ENCODE data around the gene SPECC1. TPM values are rescaled to one million over a fixed set of nuclear protein-coding genes. Genes with fewer than 3 reads are reported as not detected.

Gene SPECC1
- total and polyA plus RNA-seq, 2 of the 4 experiments (the other 2 are of a cell fraction): 16.9 to 26.2 TPM

DNA sequence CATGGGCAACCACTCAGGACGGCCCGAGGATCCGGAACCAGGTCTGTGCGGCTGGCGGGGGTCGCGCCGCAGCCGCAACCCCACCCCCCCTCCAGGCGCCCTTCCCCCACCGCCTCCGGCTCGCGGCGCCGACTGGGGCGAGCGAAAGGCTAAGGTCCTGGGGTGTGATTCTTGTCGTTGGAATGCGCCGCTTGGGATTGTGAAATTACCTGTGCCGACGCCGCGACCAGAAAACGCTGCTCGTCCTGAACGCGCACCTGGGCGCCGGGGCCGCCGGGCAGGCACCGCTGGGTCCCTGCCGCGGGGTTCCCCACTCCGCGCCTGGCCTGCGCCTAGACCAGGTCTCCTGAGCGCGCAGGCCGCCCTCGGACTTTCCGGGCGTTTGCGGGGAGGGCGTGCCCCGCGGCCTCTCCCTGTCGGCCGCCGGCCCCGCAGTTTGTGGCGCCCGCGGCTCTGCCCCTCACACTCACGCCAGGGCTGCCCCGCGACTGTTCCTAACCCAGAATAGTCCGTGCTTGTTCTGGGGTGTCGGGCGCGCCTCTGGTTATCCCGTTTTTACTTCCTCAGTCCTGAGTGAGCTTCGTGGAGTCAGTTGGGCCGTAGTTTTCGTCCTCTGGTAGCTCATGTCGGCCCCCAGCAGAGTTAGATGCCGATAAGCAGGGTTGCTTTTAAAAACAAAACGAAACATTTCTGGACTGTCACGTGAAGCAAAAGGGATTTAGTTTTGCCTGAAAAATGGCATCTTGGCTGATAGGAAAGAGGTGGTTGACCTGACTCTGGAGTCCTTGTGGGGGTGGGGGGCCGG, 147.2 kb downstream of the SPECC1 start:
- BruUV-seq (replicated peaks): no TSS peak
- TF ChIP-seq, protein P1, sequence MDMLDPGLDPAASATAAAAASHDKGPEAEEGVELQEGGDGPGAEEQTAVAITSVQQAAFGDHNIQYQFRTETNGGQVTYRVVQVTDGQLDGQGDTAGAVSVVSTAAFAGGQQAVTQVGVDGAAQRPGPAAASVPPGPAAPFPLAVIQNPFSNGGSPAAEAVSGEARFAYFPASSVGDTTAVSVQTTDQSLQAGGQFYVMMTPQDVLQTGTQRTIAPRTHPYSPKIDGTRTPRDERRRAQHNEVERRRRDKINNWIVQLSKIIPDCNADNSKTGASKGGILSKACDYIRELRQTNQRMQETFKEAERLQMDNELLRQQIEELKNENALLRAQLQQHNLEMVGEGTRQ (IDR thresholded peaks at IDR 0.05; ENCODE audit: low read depth, low read length): peak; percentile 61
- TF ChIP-seq, protein P2, sequence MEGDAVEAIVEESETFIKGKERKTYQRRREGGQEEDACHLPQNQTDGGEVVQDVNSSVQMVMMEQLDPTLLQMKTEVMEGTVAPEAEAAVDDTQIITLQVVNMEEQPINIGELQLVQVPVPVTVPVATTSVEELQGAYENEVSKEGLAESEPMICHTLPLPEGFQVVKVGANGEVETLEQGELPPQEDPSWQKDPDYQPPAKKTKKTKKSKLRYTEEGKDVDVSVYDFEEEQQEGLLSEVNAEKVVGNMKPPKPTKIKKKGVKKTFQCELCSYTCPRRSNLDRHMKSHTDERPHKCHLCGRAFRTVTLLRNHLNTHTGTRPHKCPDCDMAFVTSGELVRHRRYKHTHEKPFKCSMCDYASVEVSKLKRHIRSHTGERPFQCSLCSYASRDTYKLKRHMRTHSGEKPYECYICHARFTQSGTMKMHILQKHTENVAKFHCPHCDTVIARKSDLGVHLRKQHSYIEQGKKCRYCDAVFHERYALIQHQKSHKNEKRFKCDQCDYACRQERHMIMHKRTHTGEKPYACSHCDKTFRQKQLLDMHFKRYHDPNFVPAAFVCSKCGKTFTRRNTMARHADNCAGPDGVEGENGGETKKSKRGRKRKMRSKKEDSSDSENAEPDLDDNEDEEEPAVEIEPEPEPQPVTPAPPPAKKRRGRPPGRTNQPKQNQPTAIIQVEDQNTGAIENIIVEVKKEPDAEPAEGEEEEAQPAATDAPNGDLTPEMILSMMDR (conservative IDR thresholded peaks at IDR 0.05; ENCODE audit: low read depth, low read length): no peak
- TF ChIP-seq FOS (IDR thresholded peaks at IDR 0.05; ENCODE audit: low read depth, low read length): no peak
- TF ChIP-seq MAZ (IDR thresholded peaks at IDR 0.05; ENCODE audit: borderline replicate concordance, low read depth, low read length): no peak
- peak; percentile 82 for TF ChIP-seq CEBPB (IDR thresholded peaks at IDR 0.05; ENCODE audit: low read depth, low read length)
- no peak for TF ChIP-seq CHD1 (IDR thresholded peaks at IDR 0.05; ENCODE audit: low read depth, low read length)
- TF ChIP-seq, protein P3, sequence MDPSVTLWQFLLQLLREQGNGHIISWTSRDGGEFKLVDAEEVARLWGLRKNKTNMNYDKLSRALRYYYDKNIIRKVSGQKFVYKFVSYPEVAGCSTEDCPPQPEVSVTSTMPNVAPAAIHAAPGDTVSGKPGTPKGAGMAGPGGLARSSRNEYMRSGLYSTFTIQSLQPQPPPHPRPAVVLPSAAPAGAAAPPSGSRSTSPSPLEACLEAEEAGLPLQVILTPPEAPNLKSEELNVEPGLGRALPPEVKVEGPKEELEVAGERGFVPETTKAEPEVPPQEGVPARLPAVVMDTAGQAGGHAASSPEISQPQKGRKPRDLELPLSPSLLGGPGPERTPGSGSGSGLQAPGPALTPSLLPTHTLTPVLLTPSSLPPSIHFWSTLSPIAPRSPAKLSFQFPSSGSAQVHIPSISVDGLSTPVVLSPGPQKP (IDR thresholded peaks at IDR 0.05; ENCODE audit: borderline replicate concordance, low read depth, low read length): no peak
- TF ChIP-seq RAD21 (IDR thresholded peaks at IDR 0.05; ENCODE audit: low read length): no peak
- peak; percentile 9; the same call in 1 of the 2 replicates for TF ChIP-seq BHLHE40 (IDR thresholded peaks at IDR 0.05; ENCODE audit: low read depth, low read length)
- TF ChIP-seq MXI1 (IDR thresholded peaks at IDR 0.05; ENCODE audit: borderline replicate concordance, low read depth, low read length): no peak
- no peak for TF ChIP-seq MAFK (IDR thresholded peaks at IDR 0.05; ENCODE audit: low read depth, low read length)
- TF ChIP-seq NFE2L2 (IDR thresholded peaks at IDR 0.05; ENCODE audit: low read depth, low read length): no peak
- TF ChIP-seq RCOR1 (IDR thresholded peaks at IDR 0.05; ENCODE audit: insufficient replicate concordance, low read length): no peak
- no peak; the same call in 1 of the 2 replicates for TF ChIP-seq POLR2A (IDR thresholded peaks at IDR 0.05; ENCODE audit: low read depth, low read length)

More for the DNA sequence above, 147.2 kb downstream of the SPECC1 start:
- H4K8ac ChIP-seq (ENCODE audit: low read depth in 2 of 2, low read length in 2 of 2): peak overlapping the region; percentile 59 to 87; a peak in 3 of 4 replicates
- H3K4me3 ChIP-seq (ENCODE audit: insufficient read depth, low read depth, low read length): peak overlapping the region; percentile 97
- WGBS, 2 experiments (ENCODE audit: extremely low coverage in 2 of 2, insufficient read length in 1 of 2): 0% methylated on average over 32 of the region's 72 CpGs; no CpG with 5 or more reads in 1 of the 2 experiments
- peak overlapping the region; percentile 90 for H2AFZ ChIP-seq (replicated peaks; ENCODE audit: low read length, poor library complexity)
- no peak overlapping the region for H2BK20ac ChIP-seq (ENCODE audit: low read depth, low read length)
- H4K5ac ChIP-seq (ENCODE audit: low read depth, low read length): peak overlapping the region; percentile 46
- CTCF ChIA-PET: interaction anchor here (0.6 kb wide), 1 partner anchor 23 kb away, joined by 4 read pairs; no protein-coding TSS in a partner anchor
- H2BK5ac ChIP-seq (ENCODE audit: low read depth, low read length, poor library complexity, severe bottlenecking): peak overlapping the region; percentile 57
- H3K27me3 ChIP-seq (ENCODE audit: control insufficient read depth, insufficient read depth, low read length): no peaks in the 10 kb centered on the region
- ATAC-seq (ENCODE audit: low read depth) (peak; percentile 52), DNase-seq (peak; percentile 25)
- H2AK5ac ChIP-seq (ENCODE audit: low read depth, low read length): no peak overlapping the region
- peaks cover 2% of the 10 kb centered on the region for H3K4me1 ChIP-seq (ENCODE audit: control insufficient read depth, insufficient read depth, low read length)
- POLR2A ChIA-PET (ENCODE audit: unreplicated experiment): no interaction called here
- H2BK120ac ChIP-seq (ENCODE audit: low read depth, low read length): peak overlapping the region; percentile 69
- peak overlapping the region; percentile 65 for H3K4ac ChIP-seq (ENCODE audit: low read depth, low read length)
- peak overlapping the region; percentile 76 for H3K23ac ChIP-seq (ENCODE audit: low read depth, low read length)
- peaks cover 26% of the 10 kb centered on the region for H4K20me1 ChIP-seq (ENCODE audit: insufficient read depth, low read length)
- H3K79me1 ChIP-seq (ENCODE audit: low read depth in 1 of 2, low read length in 2 of 2): peaks cover 17 to 37% of the 10 kb centered on the region in 2 experiments
- peak overlapping the region; percentile 79 for H3K18ac ChIP-seq (ENCODE audit: low read depth, low read length)
- H3K9me3 ChIP-seq (ENCODE audit: control insufficient read depth, insufficient read depth, low read length): no peaks in the 10 kb centered on the region
- peak overlapping the region; percentile 87 for H3K9ac ChIP-seq (ENCODE audit: low read depth, low read length)
- peak overlapping the region; percentile 44 for H2AK9ac ChIP-seq (replicated peaks; ENCODE audit: low read depth, low read length, poor library complexity)
- peak overlapping the region; percentile 89 for H3K4me2 ChIP-seq (ENCODE audit: low read depth, low read length)
- dilution Hi-C loops (cut with HindIII; ENCODE audit: low sequenced_read_pairs, unreplicated experiment): no loop called here
- in situ Hi-C loops (cut with MboI; ENCODE audit: low sequenced_read_pairs): no loop called here
- peaks cover 21% of the 10 kb centered on the region for H3K9me1 ChIP-seq (ENCODE audit: insufficient read depth, low read length)
- H3K14ac ChIP-seq (replicated peaks; ENCODE audit: low read depth, low read length): peak overlapping the region; percentile 81
- H4K91ac ChIP-seq (ENCODE audit: insufficient read depth, low read depth, low read length): peak overlapping the region; percentile 63
- peak overlapping the region; percentile 88 for H3K27ac ChIP-seq (ENCODE audit: insufficient read depth, low read length)
- no peaks in the 10 kb centered on the region for H3K36me3 ChIP-seq (ENCODE audit: control insufficient read depth, insufficient read depth, low read length)
- peak overlapping the region; percentile 11; the same call in 2 of the 3 replicates for H2BK15ac ChIP-seq (ENCODE audit: low read depth, low read length)
- H3K56ac ChIP-seq (ENCODE audit: extremely low read depth, insufficient read depth, low read length): peak overlapping the region; percentile 85
- intact Hi-C loops (cut with micrococcal nuclease): loop anchor here (5.0 kb wide), 1 partner anchor 71 kb away; no protein-coding TSS in a partner anchor

All from IMR-90 (cell line).